ENCODE results near the gene SEPHS1.

The SEPHS1 gene

DNA sequence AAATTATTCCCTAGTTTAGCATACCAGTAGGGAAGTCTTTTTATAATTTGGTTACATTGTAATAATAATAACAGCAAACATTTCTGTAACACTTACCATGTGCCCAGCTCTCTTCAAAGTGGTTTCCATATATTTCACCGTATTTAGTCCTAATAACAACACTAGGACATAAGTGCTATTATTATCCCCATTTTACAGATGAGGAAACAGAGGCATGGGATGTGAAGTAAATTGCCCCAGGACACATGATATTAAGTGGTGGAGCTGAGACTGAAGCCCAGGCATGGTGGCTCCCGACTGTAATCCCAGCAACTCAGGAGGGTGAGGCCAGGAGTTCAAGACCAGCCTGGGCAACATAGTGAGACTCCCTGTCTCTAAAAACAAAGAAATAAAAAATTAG, 53.3 kb downstream of the SEPHS1 start:
- TF ChIP-seq ZNF366 (tag by site-specific recombination; conservative IDR thresholded peaks at IDR 0.05) (no peak), ZNF121 (tag by site-specific recombination; IDR thresholded peaks at IDR 0.05) (0 out of 2 replicates have a peak, but pooled peaks have one; percentile 21)
- CTCF ChIA-PET, result interaction anchor here (1.0 kb wide), 1 partner anchor 133 kb away, joined by 3 read pairs; the partner anchor contains the start of gene MCM10
- POLR2A ChIA-PET, result no interaction called here
- Histone ChIP-seq H3K27ac (ENCODE audit: extremely low read depth, low read depth, low read length) (no peak overlapping the region), H3K36me3 (ENCODE audit: control insufficient read depth in 2 of 2, insufficient read depth in 1 of 2, low read length in 2 of 2) (peaks cover 0 to 16% of the 10 kb centered on the region in 2 experiments; a peak in 2 of 3 replicates), H3K4me1 (ENCODE audit: control insufficient read depth, insufficient read depth, low read length) (no peaks in the 10 kb centered on the region), H3K4me3 (ENCODE audit: low read depth, low read length) (no peak overlapping the region), H3K9me3 (ENCODE audit: control insufficient read depth, insufficient read depth, low read depth, low read length) (no peaks in the 10 kb centered on the region)

- H3K27ac ChIP-seq (ENCODE audit: extremely low read depth, low read depth, low read length), result no peak overlapping the region
- ChIA-PET POLR2A (interaction anchor here (0.6 kb wide), 1 partner anchor 38 kb away, joined by 4 read pairs; no protein-coding TSS in a partner anchor), CTCF (interaction anchor here (0.7 kb wide), 2 partner anchors 19 to 78 kb away, joined by 3 read pairs; no protein-coding TSS in a partner anchor)
Observed at GRCh38 chr10:13291821-13292773, 56.0 kb downstream of the SEPHS1 start.

GRCh38 chr10:13291061-13291460, 57.0 kb downstream of the SEPHS1 start:
- no peaks in the 10 kb centered on the region for H3K9me3 ChIP-seq (ENCODE audit: control insufficient read depth, insufficient read depth, low read depth, low read length)
- H3K4me3 ChIP-seq (ENCODE audit: low read depth, low read length), result no peak overlapping the region
- no peaks in the 10 kb centered on the region for H3K4me1 ChIP-seq (ENCODE audit: control insufficient read depth, insufficient read depth, low read length)
- no peak overlapping the region for H3K27ac ChIP-seq (ENCODE audit: extremely low read depth, low read depth, low read length)
- ChIA-PET CTCF (interaction anchor here (0.6 kb wide), 1 partner anchor 1323 kb away, joined by 3 read pairs; no protein-coding TSS in a partner anchor), POLR2A (interaction anchor here (1.8 kb wide), 1 partner anchor 9 kb away, joined by 3 read pairs; the partner anchor contains the start of gene PHYH)
- peaks cover 0 to 28% of the 10 kb centered on the region in 2 experiments; a peak in 2 of 3 replicates for H3K36me3 ChIP-seq (ENCODE audit: control insufficient read depth in 2 of 2, insufficient read depth in 1 of 2, low read length in 2 of 2)
- TF ChIP-seq ZNF174 (tag by site-specific recombination; IDR thresholded peaks at IDR 0.05) (no peak), ZNF354C (tag by site-specific recombination; IDR thresholded peaks at IDR 0.05; ENCODE audit: borderline replicate concordance, low read depth) (no peak), ZNF558 (tag by site-specific recombination; IDR thresholded peaks at IDR 0.05) (no peak), ZNF48 (tag by site-specific recombination; IDR thresholded peaks at IDR 0.05) (no peak), PRDM1 (tag by site-specific recombination; IDR thresholded peaks at IDR 0.05) (no peak), SALL2 (tag by site-specific recombination; IDR thresholded peaks at IDR 0.05; ENCODE audit: borderline replicate concordance) (no peak), ZNF621 (tag by site-specific recombination; IDR thresholded peaks at IDR 0.05) (no peak), ZNF292 (tag by site-specific recombination; IDR thresholded peaks at IDR 0.05; ENCODE audit: borderline replicate concordance, low read depth) (no peak), ZNF16 (tag by site-specific recombination; IDR thresholded peaks at IDR 0.05; ENCODE audit: low read depth) (no peak), GLIS1 (tag by site-specific recombination; IDR thresholded peaks at IDR 0.05) (no peak)
- TF ChIP-seq, protein P1, sequence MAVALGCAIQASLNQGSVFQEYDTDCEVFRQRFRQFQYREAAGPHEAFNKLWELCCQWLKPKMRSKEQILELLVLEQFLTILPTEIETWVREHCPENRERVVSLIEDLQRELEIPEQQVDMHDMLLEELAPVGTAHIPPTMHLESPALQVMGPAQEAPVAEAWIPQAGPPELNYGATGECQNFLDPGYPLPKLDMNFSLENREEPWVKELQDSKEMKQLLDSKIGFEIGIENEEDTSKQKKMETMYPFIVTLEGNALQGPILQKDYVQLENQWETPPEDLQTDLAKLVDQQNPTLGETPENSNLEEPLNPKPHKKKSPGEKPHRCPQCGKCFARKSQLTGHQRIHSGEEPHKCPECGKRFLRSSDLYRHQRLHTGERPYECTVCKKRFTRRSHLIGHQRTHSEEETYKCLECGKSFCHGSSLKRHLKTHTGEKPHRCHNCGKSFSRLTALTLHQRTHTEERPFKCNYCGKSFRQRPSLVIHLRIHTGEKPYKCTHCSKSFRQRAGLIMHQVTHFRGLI (tag by site-specific recombination; IDR thresholded peaks at IDR 0.05), result no peak

More at GRCh38 chr10:13291821-13292773, 56.0 kb downstream of the SEPHS1 start:
- Histone ChIP-seq H3K9me3 (ENCODE audit: control insufficient read depth, insufficient read depth, low read depth, low read length) (no peaks in the 10 kb centered on the region), H3K4me1 (ENCODE audit: control insufficient read depth, insufficient read depth, low read length) (no peaks in the 10 kb centered on the region), H3K4me3 (ENCODE audit: low read depth, low read length) (no peak overlapping the region), H3K36me3 (ENCODE audit: control insufficient read depth in 2 of 2, insufficient read depth in 1 of 2, low read length in 2 of 2) (peaks cover 0 to 26% of the 10 kb centered on the region in 2 experiments; a peak in 2 of 3 replicates)
- TF ChIP-seq ZNF596 (tag by site-specific recombination; IDR thresholded peaks at IDR 0.05) (no peak), ZNF670 (tag by site-specific recombination; IDR thresholded peaks at IDR 0.05; ENCODE audit: low read depth) (no peak), OSR2 (tag by site-specific recombination; IDR thresholded peaks at IDR 0.05) (no peak)

Data from HEK293 (cell line).